Neutrophil (primary cell): ENCODE results near the gene CNPY1.

ENCODE experiments used
- H3K27ac ChIP-seq: fragments of 200-600 bp; sonication (generic); 2 replicates; pipeline ENCODE4 v1.5.1; 2016; ENCODE audit warnings: mild to moderate bottlenecking, moderate library complexity
- H3K27me3 ChIP-seq: fragments of 200-600 bp; sonication (generic); 2 replicates; pipeline ENCODE4 v1.6.0; 2016; ENCODE audit warnings: mild to moderate bottlenecking
- H3K36me3 ChIP-seq: fragments of 200-600 bp; sonication (generic); 2 replicates; pipeline ENCODE4 v1.5.1; 2017
- H3K4me1 ChIP-seq, 2 experiments: fragments of 200-600 bp in 1 of 2; sonication (generic) in 1 of 2; 1 replicate in 1 of 2; 2 replicates in 1 of 2; pipeline versions ENCODE4 v1.5.1 to v1.6.1; 2013 to 2016; ENCODE audit warnings: low read depth in 1 of 2, low read length in 1 of 2, mild to moderate bottlenecking in 1 of 2, moderate library complexity in 1 of 2; ENCODE audit not compliant: control insufficient read depth in 1 of 2, insufficient read depth in 1 of 2
- H3K4me3 ChIP-seq, 2 experiments: fragments of 200-600 bp in 1 of 2; sonication (generic) in 1 of 2; 1 replicate in 1 of 2; 2 replicates in 1 of 2; pipeline ENCODE4 v1.5.1; 2013 to 2016; ENCODE audit warnings: low read depth in 1 of 2, low read length in 1 of 2, mild to moderate bottlenecking in 1 of 2, moderate library complexity in 1 of 2
- H3K9me3 ChIP-seq: fragments of 200-600 bp; sonication (generic); 2 replicates; pipeline ENCODE4 v1.5.1; 2016
- TF ChIP-seq, protein P1 (sequence below): fragments of 200-600 bp; sonication (generic); IDR thresholded peaks from 2 replicates; pipeline ENCODE4 v1.5.1; 2016; ENCODE audit warnings: antibody characterized with exemption

Gene CNPY1

GRCh38 chr7:155581954-155582353 lies 35.6 kb upstream of the CNPY1 start:
- H3K36me3 ChIP-seq, result no peaks in the 10 kb centered on the region
- peaks cover 28 to 30% of the 10 kb centered on the region in 2 experiments for H3K4me1 ChIP-seq
- H3K4me3 ChIP-seq, result no peak overlapping the region
- no peaks in the 10 kb centered on the region for H3K9me3 ChIP-seq
- no peaks in the 10 kb centered on the region for H3K27me3 ChIP-seq
- no peak overlapping the region for H3K27ac ChIP-seq
- TF ChIP-seq, protein P1, sequence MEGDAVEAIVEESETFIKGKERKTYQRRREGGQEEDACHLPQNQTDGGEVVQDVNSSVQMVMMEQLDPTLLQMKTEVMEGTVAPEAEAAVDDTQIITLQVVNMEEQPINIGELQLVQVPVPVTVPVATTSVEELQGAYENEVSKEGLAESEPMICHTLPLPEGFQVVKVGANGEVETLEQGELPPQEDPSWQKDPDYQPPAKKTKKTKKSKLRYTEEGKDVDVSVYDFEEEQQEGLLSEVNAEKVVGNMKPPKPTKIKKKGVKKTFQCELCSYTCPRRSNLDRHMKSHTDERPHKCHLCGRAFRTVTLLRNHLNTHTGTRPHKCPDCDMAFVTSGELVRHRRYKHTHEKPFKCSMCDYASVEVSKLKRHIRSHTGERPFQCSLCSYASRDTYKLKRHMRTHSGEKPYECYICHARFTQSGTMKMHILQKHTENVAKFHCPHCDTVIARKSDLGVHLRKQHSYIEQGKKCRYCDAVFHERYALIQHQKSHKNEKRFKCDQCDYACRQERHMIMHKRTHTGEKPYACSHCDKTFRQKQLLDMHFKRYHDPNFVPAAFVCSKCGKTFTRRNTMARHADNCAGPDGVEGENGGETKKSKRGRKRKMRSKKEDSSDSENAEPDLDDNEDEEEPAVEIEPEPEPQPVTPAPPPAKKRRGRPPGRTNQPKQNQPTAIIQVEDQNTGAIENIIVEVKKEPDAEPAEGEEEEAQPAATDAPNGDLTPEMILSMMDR, result no peak

- TF ChIP-seq, protein P1, result no peak
- no peaks in the 10 kb centered on the region for H3K9me3 ChIP-seq
- H3K27ac ChIP-seq, result no peak overlapping the region
- H3K4me1 ChIP-seq, result peaks cover 22 to 23% of the 10 kb centered on the region in 2 experiments
- H3K27me3 ChIP-seq, result no peaks in the 10 kb centered on the region
- no peak overlapping the region for H3K4me3 ChIP-seq
- H3K36me3 ChIP-seq, result no peaks in the 10 kb centered on the region
These were observed 34.9 kb upstream of the CNPY1 start for GRCh38 chr7:155581107-155581830.

- TF ChIP-seq, protein P1, result no peak
These were observed 34.0 kb upstream of the CNPY1 start for GRCh38 chr7:155580367-155580766.

DNA sequence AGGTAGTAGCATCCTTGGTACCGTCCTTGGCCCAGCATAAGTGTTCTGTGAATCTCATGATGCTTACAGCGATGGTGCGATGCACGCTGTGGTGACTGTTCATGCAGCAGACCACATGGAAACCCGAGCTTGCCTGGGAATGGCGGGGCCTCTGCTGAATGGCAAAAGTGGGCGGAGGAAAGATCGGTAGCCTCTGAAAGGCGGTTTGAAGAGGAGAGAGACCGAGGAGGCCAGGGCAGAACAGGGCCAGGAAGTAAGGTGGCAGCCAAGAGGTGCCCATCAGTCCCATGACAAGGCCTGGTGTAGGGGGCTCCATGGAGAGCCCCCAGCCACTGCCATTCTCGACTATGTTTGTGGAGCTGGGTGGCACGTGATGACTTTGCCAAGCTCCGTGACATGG lies 33.2 kb upstream of the CNPY1 start:
- Histone ChIP-seq H3K9me3 (no peaks in the 10 kb centered on the region), H3K27me3 (no peaks in the 10 kb centered on the region), H3K4me1 (peaks cover 5 to 6% of the 10 kb centered on the region in 2 experiments), H3K36me3 (no peaks in the 10 kb centered on the region), H3K4me3 (no peak overlapping the region), H3K27ac (no peak overlapping the region)
- TF ChIP-seq, protein P1, result no peak

More at GRCh38 chr7:155580367-155580766, 34.0 kb upstream of the CNPY1 start:
- Histone ChIP-seq H3K4me1 (peaks cover 13 to 14% of the 10 kb centered on the region in 2 experiments), H3K4me3 (no peak overlapping the region), H3K27me3 (no peaks in the 10 kb centered on the region), H3K36me3 (no peaks in the 10 kb centered on the region), H3K27ac (no peak overlapping the region), H3K9me3 (no peaks in the 10 kb centered on the region)

- Histone ChIP-seq H3K27me3 (no peaks in the 10 kb centered on the region), H3K27ac (no peak overlapping the region), H3K4me1 (no peaks in the 10 kb centered on the region), H3K36me3 (no peaks in the 10 kb centered on the region), H3K4me3 (no peak overlapping the region), H3K9me3 (no peaks in the 10 kb centered on the region)
- TF ChIP-seq, protein P1, result no peak
These were observed 31.7 kb upstream of the CNPY1 start for GRCh38 chr7:155578016-155578415.
